GM19463 (cell line): ENCODE measurements around the gene FAM83F.
"Not testable (repeated sequence)": the region's sequence is repeated elsewhere in the genome, so short reads cannot be mapped to it uniquely, and the experiment has no call there.

Experiments used
- ATAC-seq: cut with Tn5 transposase; IDR thresholded peaks from one replicate; pipeline ENCODE4 v1.9.1; 2021; ENCODE audit warnings: mild to moderate bottlenecking, moderate library complexity; ENCODE audit not compliant: unreplicated experiment

Gene FAM83F

DNA sequence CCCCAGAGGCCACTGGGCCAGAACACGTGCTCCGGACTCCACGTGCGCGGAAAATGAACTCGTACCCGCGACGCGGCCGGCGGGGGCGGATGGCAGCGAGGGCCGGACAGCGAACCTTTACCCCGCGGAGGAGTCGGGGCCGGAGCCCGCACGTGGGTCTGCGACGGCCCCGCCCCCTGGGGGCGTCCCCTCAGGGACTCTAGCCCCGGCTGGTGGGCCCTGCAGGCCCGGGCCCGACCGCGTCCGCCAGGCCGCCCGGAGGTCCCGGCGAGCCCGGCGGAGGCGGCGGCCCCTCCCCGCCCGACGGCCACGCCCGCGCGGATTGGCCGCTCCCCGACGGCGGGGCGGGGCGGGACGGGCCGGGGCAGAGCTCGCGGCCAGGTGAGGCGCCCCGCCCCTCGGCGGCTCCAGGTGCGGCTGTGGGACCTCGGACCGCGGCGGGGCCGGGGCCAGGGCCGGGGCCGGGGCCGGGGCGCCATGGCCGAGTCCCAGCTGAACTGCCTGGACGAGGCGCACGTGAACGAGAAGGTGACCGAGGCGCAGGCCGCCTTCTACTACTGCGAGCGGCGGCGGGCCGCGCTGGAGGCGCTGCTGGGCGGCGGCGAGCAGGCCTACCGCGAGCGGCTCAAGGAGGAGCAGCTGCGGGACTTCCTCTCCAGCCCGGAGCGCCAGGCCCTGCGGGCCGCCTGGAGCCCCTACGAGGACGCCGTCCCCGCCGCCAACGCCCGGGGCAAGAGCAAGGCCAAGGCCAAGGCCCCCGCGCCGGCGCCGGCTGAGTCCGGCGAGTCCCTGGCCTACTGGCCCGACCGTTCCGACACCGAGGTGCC is at the start of gene FAM83F:
TSS of gene FAM83F (plus strand) at position 389 of the 827 bp plus-strand sequence. CDS start at position 478, 89 bp downstream.
- ATAC-seq: no peak

DNA sequence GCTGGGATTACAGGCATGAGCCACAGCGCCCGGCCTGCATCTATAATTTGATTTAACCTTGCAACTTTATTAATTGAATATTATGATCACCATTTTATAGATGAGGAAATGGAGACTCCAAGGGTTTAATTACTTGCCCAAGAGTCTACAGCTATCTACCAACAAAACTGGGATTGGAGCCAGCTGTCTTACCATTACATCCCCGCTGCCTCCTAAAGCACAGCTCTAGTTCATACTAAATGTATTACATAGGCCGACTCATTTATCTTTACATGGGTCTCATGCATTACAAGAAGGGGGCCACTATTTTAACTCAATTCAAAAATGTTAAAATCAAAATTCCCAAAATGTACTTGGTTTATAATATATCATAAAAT is 48.6 kb upstream of the FAM83F start:
- no peak for ATAC-seq

DNA sequence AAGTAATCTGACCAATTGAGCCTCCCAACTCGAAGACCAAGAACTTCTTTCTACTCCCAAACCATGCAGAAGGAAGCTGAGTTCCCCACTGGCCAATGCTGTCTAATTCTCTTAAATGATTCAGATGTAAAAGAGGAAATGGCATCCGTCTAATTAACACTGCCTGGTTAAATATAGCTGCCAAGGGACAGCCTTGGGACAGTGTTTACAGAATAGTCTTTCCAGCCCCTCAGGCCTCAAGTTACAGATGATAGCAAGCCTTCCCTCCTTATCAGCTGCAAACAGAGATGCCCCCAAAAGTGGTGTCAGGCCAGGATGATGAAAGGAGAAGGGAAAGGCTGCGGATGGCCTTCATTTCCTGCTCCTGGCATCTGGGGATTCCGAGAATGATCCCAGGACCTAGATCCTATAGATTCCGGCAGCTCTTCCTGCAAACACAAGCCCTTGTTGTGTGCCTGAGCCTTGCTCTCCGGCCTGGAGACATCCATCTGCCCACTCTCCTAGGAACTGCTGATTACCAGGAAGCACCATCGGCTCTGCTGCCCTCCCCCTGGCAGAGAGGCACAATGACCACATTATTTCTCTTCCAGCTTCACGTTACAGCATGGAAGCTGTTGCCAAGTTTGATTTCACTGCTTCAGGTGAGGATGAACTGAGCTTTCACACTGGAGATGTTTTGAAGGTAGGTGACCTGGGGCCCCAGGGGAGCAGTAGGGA is 48.1 kb upstream of the FAM83F start:
- no peak for ATAC-seq

DNA sequence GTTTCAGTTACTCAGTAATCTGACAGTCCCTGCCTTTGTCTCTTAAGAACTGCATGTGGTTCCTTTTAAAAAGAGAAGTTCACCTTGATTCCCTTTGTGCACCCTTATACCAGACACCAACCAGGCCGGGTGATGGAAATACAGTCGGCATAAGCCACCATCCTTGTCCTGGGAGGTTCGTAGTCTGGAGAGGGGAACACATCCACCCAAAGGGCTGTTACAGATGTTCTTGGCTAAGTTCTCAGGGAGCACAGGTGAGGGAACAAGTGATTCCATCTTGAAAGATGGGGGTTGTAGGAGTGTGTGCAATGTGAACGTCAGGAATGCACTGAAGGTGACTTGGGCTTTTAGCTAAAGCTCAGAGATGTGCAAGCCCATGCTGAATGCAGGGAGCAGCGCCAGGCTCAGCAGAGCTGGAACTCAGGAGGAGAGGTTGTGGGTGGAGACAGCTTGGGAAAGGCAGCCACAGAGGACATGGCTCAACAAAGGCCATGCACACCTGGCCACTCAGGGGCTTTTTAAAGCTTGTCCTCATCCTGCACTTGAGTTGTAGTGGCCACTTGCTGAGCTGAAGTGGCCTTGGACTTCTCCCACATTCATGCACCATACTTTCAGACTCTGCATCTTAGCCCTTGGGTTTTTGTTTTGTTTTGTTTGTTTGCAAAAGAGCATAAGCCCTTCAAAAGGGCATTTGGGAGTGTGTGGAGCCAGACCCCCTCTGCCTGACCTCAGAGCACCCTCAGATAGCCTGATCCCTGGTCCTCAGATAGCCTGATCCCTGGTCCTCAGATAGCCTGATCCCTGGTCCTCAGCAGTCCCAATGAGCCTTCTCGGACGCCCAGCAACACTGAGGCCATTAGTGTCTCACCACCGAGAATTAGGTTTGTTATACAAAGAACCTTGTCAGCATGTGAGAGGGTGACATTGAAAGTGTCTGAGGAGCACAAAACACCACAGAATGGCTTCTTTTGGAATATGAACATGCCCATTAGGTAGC is 47.2 kb upstream of the FAM83F start:
- ATAC-seq: no peak

DNA sequence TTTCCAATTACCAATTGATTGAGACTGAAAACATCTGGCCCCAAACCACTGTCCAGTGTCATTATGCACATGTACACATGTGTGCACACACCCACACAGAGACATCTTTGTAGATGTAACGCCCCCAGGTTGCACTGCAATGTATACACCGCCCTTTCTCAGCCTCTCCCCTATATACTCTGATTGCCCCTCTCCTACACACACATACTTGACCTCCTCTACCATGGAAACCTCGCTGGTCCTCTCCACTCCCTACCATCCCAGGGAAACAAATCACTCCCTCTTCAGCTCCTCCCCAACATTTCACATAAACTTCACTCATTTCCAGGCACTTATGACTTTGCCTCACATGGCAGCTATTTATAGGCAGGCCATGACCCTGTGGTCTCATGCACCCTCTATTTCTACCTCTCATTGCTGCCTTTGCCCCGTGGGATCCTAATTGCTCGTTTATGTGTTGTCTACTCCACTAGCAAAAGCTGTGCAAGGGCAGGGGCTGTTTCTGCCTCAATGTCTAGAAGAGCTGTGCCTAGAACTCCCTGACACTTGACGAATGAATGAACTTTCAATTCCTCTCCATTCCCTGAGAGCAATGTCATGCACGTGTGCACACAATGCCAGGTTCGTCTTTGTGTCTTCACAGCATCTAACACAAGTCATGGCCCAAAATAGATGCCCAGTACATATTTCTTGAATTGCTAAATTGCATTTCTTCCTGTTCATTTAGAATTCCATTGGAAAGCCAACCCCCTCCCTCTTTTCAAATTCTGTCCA is 44.6 kb upstream of the FAM83F start:
- no peak for ATAC-seq

DNA sequence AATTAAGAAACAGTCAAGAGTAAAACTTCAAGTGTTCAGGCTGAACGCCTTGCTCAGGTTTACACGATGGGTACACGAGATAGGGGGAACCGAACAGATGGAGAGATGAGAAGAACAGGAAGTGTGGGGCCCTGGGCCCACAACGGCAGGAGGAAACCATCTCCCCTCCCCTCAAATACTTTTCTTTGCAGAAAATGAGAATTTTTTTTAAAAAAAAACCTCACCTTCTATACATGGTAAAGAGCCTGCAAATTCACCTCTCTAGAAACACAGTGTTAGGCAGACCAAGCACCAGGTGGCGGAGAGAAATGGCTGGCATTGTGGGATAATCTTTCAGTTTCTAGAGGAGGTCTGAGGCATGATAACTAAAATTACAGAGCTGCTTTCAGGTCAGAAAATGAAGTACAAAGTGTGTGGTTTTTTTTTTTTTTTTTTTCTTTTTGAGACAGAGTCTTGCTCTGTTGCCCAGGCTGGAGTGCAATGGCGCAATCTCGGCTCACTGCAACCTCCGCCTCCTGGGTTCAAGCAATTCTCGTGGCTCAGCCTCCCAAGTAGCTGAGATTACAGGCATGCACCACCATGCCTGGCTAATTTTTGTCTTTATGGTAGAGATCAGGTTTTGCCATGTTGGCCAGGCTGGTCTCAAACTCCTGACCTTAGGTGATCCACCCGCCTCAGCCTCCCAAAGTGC is 43.0 kb upstream of the FAM83F start:
- ATAC-seq: not testable (repeated sequence)

DNA sequence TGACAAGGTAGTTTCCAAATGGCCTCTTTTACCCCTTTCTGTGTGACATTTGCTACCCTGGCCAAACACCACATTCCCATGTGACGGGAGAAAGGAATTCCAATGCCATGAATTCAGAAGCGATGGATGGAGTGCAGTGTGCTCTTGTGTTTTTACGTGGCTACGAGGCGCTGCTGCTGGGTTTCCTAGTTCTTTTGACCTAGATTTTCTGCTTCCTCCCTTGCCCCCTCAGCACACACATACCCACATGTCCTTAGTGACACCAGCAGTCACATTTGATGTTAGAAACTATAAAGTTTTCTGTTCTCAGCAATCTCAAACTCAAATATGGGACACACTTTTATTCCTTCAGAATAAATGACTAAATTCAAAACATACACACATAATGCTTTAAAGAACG is 42.4 kb upstream of the FAM83F start:
- no peak for ATAC-seq

DNA sequence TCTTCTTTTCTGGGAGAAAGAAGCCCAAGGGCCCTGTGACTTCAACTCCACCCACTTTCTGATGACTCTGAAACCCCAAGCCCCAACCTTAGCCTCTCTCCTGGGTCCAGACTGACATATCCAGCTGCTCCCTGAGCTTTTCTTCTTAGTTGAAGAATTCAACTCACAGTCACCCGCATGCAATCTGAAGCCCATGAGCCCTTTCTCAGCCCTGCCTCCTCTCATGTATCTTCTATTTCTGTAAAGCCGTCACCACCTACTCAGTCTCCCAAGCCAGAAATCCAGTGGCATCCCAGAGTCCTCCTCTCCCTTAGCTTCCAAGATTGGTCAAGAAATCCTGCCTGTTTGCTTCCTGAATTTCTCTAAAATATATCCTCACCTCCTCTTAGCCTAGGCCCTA is 41.7 kb upstream of the FAM83F start:
- no peak for ATAC-seq

DNA sequence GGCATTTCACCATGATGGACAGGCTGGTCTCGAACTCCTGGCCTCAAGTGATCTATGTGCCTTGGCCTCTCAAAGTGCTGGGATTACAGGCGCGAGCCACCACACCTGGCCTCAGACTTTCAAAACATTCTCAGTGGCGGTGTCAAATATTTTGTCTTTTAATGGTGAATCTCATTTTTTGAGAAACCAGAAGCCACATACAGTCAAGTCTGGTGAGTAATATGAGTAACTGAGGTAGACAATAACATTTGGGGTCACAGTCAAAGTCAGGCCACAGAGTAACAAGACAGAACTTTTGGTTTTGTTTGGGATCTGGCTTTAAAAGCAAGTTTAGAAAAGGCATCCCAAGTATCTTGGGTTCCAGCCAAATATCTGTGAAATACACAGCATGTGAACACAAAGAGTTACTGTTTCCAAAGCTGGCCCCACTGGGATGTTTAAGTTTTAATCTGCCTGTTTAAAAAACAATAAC is 40.1 kb upstream of the FAM83F start:
- no peak for ATAC-seq

DNA sequence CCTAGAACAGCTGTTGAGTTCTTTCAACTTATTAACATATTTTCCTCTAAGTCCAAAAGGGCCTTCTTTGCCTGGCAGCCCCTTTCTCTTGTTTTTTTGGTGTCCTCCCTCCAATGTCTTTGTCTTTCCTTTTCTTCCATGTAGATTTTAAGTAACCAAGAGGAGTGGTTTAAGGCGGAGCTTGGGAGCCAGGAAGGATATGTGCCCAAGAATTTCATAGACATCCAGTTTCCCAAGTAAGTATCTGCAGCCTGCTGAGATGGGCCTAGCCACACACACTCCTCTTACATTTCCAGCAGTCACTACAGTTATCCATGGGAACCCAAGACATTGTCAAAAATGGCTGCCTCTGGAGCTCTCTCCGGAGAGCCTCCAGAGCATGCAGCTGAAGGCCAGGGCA is 39.1 kb upstream of the FAM83F start:
- ATAC-seq: no peak

DNA sequence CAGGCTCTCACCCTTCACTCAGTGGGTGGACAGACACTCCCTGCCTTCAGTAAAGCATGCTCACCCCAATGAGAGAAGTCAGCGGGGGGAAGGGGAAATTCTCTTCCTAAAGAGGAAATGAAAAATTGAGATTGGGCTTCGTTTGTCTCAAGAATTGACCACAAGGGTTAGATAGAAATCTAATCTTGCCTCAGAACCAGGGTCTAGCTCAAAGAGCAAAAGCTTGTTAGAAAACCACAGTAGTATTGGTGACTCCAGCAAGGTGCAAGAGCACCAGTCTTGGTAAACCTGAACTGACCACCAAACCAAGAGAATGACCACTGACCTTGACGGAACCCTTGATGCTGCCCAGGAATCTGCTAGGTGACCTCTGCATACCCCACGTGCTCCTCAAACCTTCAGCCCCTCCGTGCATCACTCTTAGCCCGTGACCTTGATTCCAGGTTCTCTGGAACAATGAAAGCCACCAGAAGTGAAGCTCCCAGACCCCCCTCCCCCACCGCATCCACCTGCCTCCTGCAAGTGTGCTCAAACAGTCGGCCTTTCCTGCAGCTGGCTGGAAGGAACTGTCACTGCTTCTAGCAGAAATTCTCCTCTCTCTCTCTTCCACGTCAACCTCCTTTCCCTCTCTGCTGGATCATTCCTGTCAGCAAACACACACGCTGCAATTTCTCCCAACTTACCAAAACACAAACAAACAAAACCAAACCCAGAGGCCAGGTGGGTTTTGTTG is 37.7 kb upstream of the FAM83F start:
- no peak for ATAC-seq

DNA sequence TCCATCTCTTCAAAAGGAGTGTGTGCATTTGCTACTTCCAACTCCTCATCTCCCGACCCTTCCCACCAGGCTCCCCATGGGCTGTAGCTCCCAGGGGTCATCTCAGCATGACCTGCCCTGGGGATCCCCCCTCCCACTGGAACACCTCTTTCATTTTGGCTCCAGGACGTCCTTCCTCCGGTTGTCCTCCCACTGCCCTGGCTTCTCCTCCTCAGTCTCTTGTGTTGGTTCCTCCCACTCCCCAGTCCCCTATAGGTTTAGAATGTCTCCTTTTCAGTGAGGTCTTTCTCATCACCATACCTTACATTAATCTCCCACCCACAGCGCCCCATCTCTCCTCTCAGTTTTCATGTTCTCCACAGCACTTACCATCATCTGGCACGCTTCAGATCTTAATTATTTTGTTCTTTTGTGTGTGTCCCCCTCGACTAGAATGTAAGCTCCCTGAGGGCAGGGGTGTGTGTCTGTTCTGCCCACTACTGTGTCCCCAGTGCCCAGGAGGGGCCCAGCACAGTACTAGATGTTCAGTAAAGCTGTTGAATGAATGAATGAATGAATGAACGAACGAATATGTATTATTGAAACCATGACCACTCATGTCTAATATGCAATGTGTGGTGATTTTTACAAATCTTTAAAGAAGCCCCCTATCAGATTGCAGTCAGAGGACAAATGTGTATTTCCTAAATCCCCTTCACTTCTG is 36.6 kb upstream of the FAM83F start:
- ATAC-seq: no peak

DNA sequence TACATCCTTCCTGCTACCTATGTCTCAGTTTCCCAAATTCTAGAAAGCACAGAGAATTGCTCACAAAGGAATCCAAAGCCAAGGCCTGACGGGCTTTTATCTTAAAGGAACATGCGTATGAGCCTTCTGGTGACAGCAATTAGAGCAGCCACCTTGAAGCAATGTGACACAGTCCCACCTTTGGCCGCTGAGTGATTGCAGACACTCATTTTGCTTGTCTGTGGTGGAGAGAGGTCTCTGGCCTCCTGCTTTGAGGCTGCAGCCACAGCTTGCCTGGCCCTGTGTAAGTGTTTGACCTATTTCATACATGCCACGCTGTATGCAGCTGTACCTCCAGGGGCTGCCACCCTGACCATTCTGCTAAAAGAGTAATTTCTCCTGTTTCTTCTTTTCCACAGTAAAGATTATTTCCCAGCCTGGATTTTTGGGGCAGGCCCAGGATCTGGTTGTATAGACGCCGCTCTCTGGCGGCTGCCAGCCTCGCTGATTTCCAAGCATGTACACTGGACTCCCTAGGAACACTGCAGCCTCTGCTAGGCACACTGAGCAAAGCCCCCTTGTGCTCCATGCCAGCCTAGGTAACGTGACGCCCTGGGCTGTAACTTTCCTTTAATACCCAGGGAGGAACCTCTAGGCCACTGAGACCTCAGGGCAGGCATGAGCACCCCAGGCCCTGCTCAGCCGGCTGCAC is 35.7 kb upstream of the FAM83F start:
- ATAC-seq: no peak

DNA sequence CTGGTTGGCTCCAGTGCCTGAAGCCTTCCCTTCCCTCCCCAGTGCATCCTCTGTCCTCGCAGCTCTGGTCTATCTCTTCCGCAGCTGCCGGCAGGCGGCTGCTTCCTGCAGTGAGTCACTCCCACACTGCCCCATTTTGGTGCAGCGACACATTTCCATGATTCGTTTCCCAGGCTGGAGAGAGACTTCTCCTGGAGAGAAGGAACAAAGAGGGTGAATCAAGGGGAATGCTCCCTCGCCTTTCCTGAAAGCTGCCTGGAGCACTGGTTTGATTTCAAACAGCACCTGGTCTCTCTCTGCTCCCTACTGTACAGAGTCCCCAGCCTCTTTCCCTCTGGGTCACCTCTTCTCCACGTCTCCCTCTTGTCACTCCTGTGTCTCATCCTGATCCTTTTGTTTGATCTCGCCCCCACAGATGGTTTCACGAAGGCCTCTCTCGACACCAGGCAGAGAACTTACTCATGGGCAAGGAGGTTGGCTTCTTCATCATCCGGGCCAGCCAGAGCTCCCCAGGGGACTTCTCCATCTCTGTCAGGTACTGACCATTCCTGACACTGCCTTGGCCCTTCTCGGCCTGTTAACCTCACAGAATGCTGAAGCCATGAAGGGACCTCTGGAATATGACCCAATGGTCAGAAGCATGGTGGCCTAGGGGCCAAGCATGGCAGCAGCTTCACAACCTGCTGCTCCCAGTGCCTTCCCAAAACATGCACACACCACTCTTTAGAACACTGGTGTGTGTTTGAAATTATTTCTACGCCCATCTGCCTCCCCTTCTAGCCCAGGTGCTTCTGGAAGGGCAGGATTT is 34.9 kb upstream of the FAM83F start, which contains the start of gene TMA7B:
TSS of gene TMA7B (plus strand) at position 758 of the 808 bp plus-strand sequence. CDS start 3,978 bp downstream, outside the sequence.
- no peak for ATAC-seq

DNA sequence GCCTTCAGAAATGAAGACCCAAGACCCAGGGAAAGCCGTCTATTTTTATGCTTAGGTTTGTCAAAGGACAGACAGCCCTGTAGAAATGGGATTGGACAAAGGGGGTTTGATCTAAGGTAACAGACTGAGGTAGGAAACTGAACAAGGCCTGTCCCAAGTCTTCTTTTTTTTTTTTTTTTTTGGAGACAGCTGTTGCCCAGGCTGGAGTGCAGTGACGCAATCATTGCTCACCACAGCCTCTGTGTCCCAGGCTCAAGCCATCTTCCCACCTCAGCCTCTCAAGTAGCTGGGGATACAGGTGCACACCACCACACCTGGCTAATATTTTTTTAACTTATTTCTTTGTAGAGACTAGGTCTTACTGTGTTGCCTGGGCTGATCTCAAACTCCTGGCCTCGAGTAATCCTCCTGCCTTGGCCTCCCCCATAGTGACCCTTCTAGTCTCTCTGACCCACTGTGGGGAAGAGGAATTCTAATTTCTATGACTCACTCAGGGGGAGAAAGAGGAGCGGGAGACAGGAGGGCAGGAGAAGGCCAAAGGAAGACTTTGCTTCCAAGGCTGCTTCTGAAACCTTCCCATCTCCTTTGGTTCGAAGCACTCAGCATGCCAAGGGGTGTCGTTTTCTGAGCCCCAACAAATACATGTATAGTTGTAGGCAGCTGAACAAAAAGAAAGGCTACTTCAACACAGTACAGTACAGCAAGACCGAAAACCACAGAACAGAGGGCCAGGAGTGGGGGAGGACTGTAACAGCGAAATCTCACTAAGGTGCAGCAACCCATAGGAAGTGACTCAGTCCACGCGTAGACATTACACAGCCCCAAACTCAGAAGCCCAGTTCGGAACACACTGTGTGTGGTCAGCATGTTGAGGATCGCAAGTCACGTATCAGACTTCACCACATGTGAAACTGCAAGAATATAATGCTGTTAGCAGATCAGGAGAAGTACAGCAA is 33.7 kb upstream of the FAM83F start:
- ATAC-seq: peak; percentile 87

DNA sequence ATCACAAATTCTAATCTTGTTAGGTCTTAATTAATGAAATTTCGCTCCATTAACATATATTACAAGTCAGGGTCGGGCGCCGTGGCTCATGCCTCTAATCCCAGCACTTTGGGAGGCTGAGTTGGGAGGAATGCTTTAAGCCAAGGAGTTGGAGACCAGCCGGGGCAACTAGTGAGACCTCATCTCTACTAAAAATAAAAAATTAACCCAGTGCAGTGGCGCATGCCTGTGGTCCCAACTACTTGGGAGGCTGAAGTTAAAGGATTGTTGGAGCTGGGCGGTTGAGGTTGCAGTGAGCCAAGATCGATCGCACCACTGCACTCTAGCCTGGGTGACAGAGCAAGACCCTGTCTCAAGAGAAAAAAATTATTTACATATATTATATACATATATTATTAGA is 32.7 kb upstream of the FAM83F start:
- ATAC-seq: no peak
